B cell (primary cell): ENCODE measurements around the gene HRK. TPM values are rescaled to one million over a fixed set of nuclear protein-coding genes. Genes with fewer than 3 reads are reported as not detected.

Source experiments
- ATAC-seq: fragments of 200-7000 bp; cut with Tn5 transposase; one replicate; pipeline ENCODE4 v1.10.0; 2021; ENCODE audit warnings: low read depth, mild to moderate bottlenecking, moderate number of reproducible peaks, moderate library complexity
- CTCF ChIA-PET: fragments of 350-600 bp; sonication (Branson Sonifier 250); formaldehyde crosslinking; loops from one replicate; lab custom pipeline; 2021; ENCODE audit warnings: antibody characterized with exemption, inconsistent platforms; lab: Charles Lee
- POLR2A ChIA-PET: fragments of 350-600 bp; sonication (Branson Sonifier 250); formaldehyde crosslinking; loops from one replicate; lab custom pipeline; 2021; ENCODE audit warnings: antibody characterized with exemption; lab: Charles Lee
- DNase-seq: peaks from one replicate; pipeline ENCODE4 v3.0.0; 2013
- H2AFZ ChIP-seq: 2 replicates; pipeline ENCODE4 v1.6.1; 2012; ENCODE audit warnings: mild to moderate bottlenecking, low read depth, low read length; ENCODE audit not compliant: insufficient read depth, poor library complexity, severe bottlenecking
- H3K27ac ChIP-seq, 2 donors: 1 replicate in 1 of 2; 2 replicates in 1 of 2; pipeline ENCODE4 v1.5.1; 2012 to 2013; ENCODE audit warnings: low read length in 2 of 2, mild to moderate bottlenecking in 2 of 2, moderate library complexity in 1 of 2
- H3K27me3 ChIP-seq, 4 experiments: fragments of 200-600 bp in 1 of 4; sonication (generic) in 1 of 4; replicated peaks in 1 of 4; 1 replicate in 2 of 4; 2 replicates in 2 of 4; pipeline versions ENCODE4 v1.6.1 to v1.7.0; 2013 to 2016; ENCODE audit warnings: low read length in 3 of 4, mild to moderate bottlenecking in 2 of 4, mixed read lengths in 1 of 4, moderate library complexity in 1 of 4; ENCODE audit not compliant: insufficient read depth in 4 of 4, control insufficient read depth in 3 of 4; ENCODE audit errors: control extremely low read depth in 1 of 4
- H3K36me3 ChIP-seq, 2 experiments: replicated peaks in 1 of 2; 1 replicate in 1 of 2; 2 replicates in 1 of 2; pipeline versions ENCODE4 v1.6.1 to v1.7.1; 2013; ENCODE audit warnings: low read length in 1 of 2; ENCODE audit not compliant: insufficient read depth in 2 of 2, control insufficient read depth in 1 of 2; ENCODE audit errors: control extremely low read depth in 1 of 2, extremely low read depth in 1 of 2
- H3K4me1 ChIP-seq, 2 donors: fragments of 200-600 bp in 1 of 2; sonication (generic) in 1 of 2; 1 replicate in 1 of 2; 2 replicates in 1 of 2; pipeline versions ENCODE4 v1.5.1 to v1.6.1; 2013 to 2017; ENCODE audit warnings: low read length in 2 of 2; ENCODE audit not compliant: control insufficient read depth in 2 of 2, insufficient read depth in 2 of 2
- H3K4me2 ChIP-seq: replicated peaks from 2 replicates; pipeline ENCODE3; 2012; ENCODE audit warnings: mild to moderate bottlenecking, low read depth, low read length; ENCODE audit not compliant: poor library complexity, severe bottlenecking
- H3K4me3 ChIP-seq, 5 experiments: fragments of 200-600 bp in 1 of 5; sonication (generic) in 1 of 5; 1 replicate in 3 of 5; 2 replicates in 2 of 5; pipeline versions ENCODE4 v1.5.1 to v1.7.0; 2011 to 2016; ENCODE audit warnings: low read length in 4 of 5, mild to moderate bottlenecking in 4 of 5, low read depth in 2 of 5, control low read depth in 1 of 5, moderate library complexity in 1 of 5; ENCODE audit not compliant: insufficient read depth in 1 of 5; ENCODE audit errors: control extremely low read depth in 1 of 5, extremely low read depth in 1 of 5
- H3K79me2 ChIP-seq: fragments of 200-600 bp; sonication (generic); one replicate; pipeline ENCODE4 v1.6.0; 2016; ENCODE audit warnings: low read length; ENCODE audit not compliant: control insufficient read depth, insufficient read depth
- H3K9ac ChIP-seq: fragments of 200-600 bp; sonication (generic); 2 replicates; pipeline ENCODE4 v1.6.1; 2017; ENCODE audit warnings: mild to moderate bottlenecking, low read length, moderate library complexity
- H3K9me3 ChIP-seq, 3 donors: one replicate each; pipeline versions ENCODE4 v1.6.1 to v1.7.1; 2013; ENCODE audit warnings: low read length in 2 of 3; ENCODE audit not compliant: control insufficient read depth in 2 of 3, insufficient read depth in 1 of 3; ENCODE audit errors: control extremely low read depth in 1 of 3
- H4K20me1 ChIP-seq: 2 replicates; pipeline ENCODE4 v1.6.0; 2012; ENCODE audit warnings: mild to moderate bottlenecking, low read length; ENCODE audit not compliant: insufficient read depth, control insufficient read depth, poor library complexity, severe bottlenecking
- H3K27ac Mint-ChIP-seq: one replicate; pipeline ENCODE4 v1.8.0; 2021; ENCODE audit warnings: mixed read lengths
- H3K27me3 Mint-ChIP-seq: one replicate; pipeline ENCODE4 v1.8.0; 2021; ENCODE audit warnings: mixed read lengths
- H3K4me1 Mint-ChIP-seq: one replicate; pipeline ENCODE4 v1.8.0; 2021; ENCODE audit warnings: mixed read lengths
- H3K4me3 Mint-ChIP-seq: one replicate; pipeline ENCODE4 v1.8.0; 2021; ENCODE audit warnings: mixed read lengths
- H3K9me3 Mint-ChIP-seq: one replicate; pipeline ENCODE4 v1.8.0; 2022; ENCODE audit warnings: mixed read lengths; ENCODE audit not compliant: insufficient read depth
- EZH2 ChIP-seq: IDR thresholded peaks from 2 replicates; pipeline ENCODE4 v1.6.1; 2012; ENCODE audit warnings: borderline replicate concordance, low read depth, mild to moderate bottlenecking, moderate library complexity, low read length; ENCODE audit not compliant: insufficient read depth, poor library complexity, severe bottlenecking
- WGBS: methylation state at CpG from one replicate; pipeline ENCODE4 v1.1.5; 2013; ENCODE audit warnings: missing lambda C conversion rate; ENCODE audit not compliant: insufficient coverage; 5-methylcytosine and 5-hydroxymethylcytosine counted together
- intact Hi-C: fragments of 100-400 bp; cut with micrococcal nuclease; formaldehyde crosslinking; loops from one replicate; pipeline ENCODE4 v1.10.0; 2022
- polyA plus RNA-seq: library from polyadenylated mRNA; depleted of rRNA; stranded (reverse); fragments of >200 nt; gene quantifications from 2 replicates; pipeline ENCODE4 v1.2.3, GENCODE V29; 2012
- total RNA-seq, 2 donors: library from RNA; stranded (reverse); fragments of 120-200 nt in 1 of 2; gene quantifications; 1 replicate in 1 of 2; 2 replicates in 1 of 2; pipeline versions ENCODE4 v1.2.3 to v1.2.4, GENCODE V29; 2013 to 2022
- TF ChIP-seq, protein P1 (sequence below): fragments of 200-600 bp; IDR thresholded peaks from one replicate; pipeline ENCODE4 v1.8.0; 2022; ENCODE audit warnings: antibody characterized with exemption, mild to moderate bottlenecking

HRK gene
- total and polyA plus RNA-seq, 2 donors (not counting 1 experiment from before 2014, with no cell fraction given), result 1.8 to 45.1 TPM

DNA sequence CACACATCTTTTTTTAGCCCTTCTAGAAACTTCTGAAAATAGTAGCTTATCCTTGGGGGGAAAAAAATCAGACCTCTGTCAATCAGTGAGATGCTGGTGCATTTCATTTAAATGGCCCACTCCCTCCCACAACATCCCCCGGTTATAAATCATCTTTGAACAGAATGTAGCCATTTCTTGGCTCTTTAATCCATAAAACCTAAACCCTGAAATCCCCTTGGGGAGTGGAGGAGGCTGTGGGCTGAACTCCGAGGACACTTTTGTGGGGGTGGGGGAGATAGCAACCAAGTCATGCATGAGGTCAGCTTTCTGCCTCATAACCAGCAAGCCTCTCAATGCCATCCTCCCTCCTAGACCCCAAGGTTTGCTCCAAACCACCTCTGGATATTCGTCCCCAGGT, 21.0 kb downstream of the HRK start:
- no peak for ATAC-seq
- peak overlapping the region; percentile 78 for H3K4me3 Mint-ChIP-seq
- Histone ChIP-seq H3K27ac (no peak overlapping the region), H3K9me3 (peaks cover 0 to 4% (median 0%) of the 10 kb centered on the region in 3 donors), H3K4me3 (no peak overlapping the region), H3K27me3 (no peaks in the 10 kb centered on the region), H3K4me1 (peaks cover 21 to 58% of the 10 kb centered on the region in 2 donors), H3K79me2 (no peaks in the 10 kb centered on the region), H3K4me2 (no peak overlapping the region), H3K9ac (no peak overlapping the region), H3K36me3 (no peaks in the 10 kb centered on the region), H4K20me1 (no peaks in the 10 kb centered on the region), H2AFZ (no peak overlapping the region)
- DNase-seq, result no peak
- H3K27me3 Mint-ChIP-seq, result no peaks in the 10 kb centered on the region
- CTCF ChIA-PET, result interaction anchor here (0.8 to 2.0 kb wide), 2 partner anchors 13 to 22 kb away, joined by 3 to 9 read pairs; no protein-coding TSS in a partner anchor
- peak overlapping the region; percentile 86 for H3K27ac Mint-ChIP-seq
- TF ChIP-seq, protein P1, sequence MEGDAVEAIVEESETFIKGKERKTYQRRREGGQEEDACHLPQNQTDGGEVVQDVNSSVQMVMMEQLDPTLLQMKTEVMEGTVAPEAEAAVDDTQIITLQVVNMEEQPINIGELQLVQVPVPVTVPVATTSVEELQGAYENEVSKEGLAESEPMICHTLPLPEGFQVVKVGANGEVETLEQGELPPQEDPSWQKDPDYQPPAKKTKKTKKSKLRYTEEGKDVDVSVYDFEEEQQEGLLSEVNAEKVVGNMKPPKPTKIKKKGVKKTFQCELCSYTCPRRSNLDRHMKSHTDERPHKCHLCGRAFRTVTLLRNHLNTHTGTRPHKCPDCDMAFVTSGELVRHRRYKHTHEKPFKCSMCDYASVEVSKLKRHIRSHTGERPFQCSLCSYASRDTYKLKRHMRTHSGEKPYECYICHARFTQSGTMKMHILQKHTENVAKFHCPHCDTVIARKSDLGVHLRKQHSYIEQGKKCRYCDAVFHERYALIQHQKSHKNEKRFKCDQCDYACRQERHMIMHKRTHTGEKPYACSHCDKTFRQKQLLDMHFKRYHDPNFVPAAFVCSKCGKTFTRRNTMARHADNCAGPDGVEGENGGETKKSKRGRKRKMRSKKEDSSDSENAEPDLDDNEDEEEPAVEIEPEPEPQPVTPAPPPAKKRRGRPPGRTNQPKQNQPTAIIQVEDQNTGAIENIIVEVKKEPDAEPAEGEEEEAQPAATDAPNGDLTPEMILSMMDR, result no peak
- no peak for TF ChIP-seq EZH2
- intact Hi-C loops, result loop anchor here (2.0 kb wide), 1 partner anchor 21 kb away; the partner anchor contains the start of gene HRK
- peaks cover 70% of the 10 kb centered on the region for H3K4me1 Mint-ChIP-seq
- H3K9me3 Mint-ChIP-seq, result no peaks in the 10 kb centered on the region
- 67% methylated on average over 1 of the region's 3 CpGs for WGBS
- POLR2A ChIA-PET, result interaction anchor here (1.7 kb wide), 1 partner anchor 13 kb away, joined by 3 read pairs; no protein-coding TSS in a partner anchor

DNA sequence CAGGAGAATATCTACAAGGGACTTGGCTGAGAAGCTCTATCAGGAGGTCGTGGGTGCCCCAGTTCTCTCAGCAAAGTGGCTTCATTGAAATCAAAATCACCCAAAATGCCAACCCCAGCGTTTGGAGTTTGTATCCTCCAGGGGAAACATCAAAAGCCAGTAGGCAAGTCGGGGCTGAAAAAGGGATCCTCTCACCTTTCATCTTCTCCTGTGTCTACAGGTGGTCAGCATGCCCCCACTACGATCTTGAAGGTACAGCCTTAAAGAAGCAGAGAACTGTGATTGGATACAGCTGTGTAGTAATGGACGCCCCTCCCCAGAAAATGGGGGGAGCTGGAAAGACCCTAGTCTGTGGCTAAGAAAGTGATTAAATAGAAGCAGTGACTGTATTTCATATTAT, 22.2 kb downstream of the HRK start:
- no peak overlapping the region for H3K27ac Mint-ChIP-seq
- Histone ChIP-seq H3K4me1 (peaks cover 21 to 58% of the 10 kb centered on the region in 2 donors), H3K79me2 (no peaks in the 10 kb centered on the region), H3K4me2 (no peak overlapping the region), H3K36me3 (no peaks in the 10 kb centered on the region), H3K9ac (no peak overlapping the region), H3K4me3 (no peak overlapping the region), H3K27ac (no peak overlapping the region), H2AFZ (no peak overlapping the region), H3K9me3 (peaks cover 0 to 4% (median 0%) of the 10 kb centered on the region in 3 donors), H4K20me1 (no peaks in the 10 kb centered on the region), H3K27me3 (no peaks in the 10 kb centered on the region)
- TF ChIP-seq, protein P1, result no peak
- TF ChIP-seq EZH2, result no peak
- peak overlapping the region; percentile 11 for H3K4me3 Mint-ChIP-seq
- no peaks in the 10 kb centered on the region for H3K27me3 Mint-ChIP-seq
- no peak for ATAC-seq
- DNase-seq, result no peak
- no peaks in the 10 kb centered on the region for H3K9me3 Mint-ChIP-seq
- POLR2A ChIA-PET, result interaction anchor here (0.8 to 1.2 kb wide), 2 partner anchors 14 kb away, joined by 3 to 4 read pairs; no protein-coding TSS in a partner anchor
- 80% methylated on average over 1 of the region's 5 CpGs for WGBS
- peaks cover 70% of the 10 kb centered on the region for H3K4me1 Mint-ChIP-seq
- intact Hi-C loops, result no loop called here
- CTCF ChIA-PET, result interaction anchor here (0.7 to 2.2 kb wide), 2 partner anchors 34 to 39 kb away, joined by 4 to 8 read pairs; no protein-coding TSS in a partner anchor
